ENCODE data around the gene TSPAN9. TPM values are rescaled to one million over a fixed set of nuclear protein-coding genes. Genes with fewer than 3 reads are reported as not detected.
A peak's percentile ranks its signal among the peaks of the same experiment; 100 is the strongest.

Gene TSPAN9
- total RNA-seq, 3 donors from 2014 or later = 16.8 to 44.9 (median 36.9) TPM

DNA sequence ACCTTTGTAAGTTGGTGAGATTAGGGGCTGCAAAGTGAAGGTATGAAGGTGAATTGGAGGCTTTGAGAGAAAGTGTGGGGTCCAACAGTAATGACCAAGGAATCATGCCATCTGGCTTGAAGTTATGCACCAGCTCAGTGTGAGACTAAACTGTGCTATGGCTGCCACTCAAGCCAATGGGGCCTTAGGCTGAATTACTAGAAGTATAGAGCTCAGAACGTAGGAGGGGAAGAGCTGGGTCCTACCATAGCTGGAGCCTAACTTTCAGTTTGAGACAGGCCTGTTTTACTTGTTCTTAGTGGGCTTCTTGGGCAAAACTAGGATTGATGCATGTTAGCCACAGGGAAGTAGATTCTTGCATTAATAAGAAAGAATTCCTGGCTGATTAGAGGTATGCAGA lies 194.0 kb downstream of the TSPAN9 start:
- no peaks in the 10 kb centered on the region for H3K27me3 ChIP-seq
- no peak for DNase-seq (ENCODE audit: low spot score in 2 of 2)
- TF ChIP-seq, protein P1, sequence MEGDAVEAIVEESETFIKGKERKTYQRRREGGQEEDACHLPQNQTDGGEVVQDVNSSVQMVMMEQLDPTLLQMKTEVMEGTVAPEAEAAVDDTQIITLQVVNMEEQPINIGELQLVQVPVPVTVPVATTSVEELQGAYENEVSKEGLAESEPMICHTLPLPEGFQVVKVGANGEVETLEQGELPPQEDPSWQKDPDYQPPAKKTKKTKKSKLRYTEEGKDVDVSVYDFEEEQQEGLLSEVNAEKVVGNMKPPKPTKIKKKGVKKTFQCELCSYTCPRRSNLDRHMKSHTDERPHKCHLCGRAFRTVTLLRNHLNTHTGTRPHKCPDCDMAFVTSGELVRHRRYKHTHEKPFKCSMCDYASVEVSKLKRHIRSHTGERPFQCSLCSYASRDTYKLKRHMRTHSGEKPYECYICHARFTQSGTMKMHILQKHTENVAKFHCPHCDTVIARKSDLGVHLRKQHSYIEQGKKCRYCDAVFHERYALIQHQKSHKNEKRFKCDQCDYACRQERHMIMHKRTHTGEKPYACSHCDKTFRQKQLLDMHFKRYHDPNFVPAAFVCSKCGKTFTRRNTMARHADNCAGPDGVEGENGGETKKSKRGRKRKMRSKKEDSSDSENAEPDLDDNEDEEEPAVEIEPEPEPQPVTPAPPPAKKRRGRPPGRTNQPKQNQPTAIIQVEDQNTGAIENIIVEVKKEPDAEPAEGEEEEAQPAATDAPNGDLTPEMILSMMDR (IDR thresholded peaks at IDR 0.05) = no peak
- TF ChIP-seq POLR2A (IDR thresholded peaks at IDR 0.05) = no peak
- no peak for TF ChIP-seq POLR2AphosphoS5 (IDR thresholded peaks at IDR 0.05)
- H3K36me3 ChIP-seq = no peaks in the 10 kb centered on the region
- no peaks in the 10 kb centered on the region for H3K9me3 ChIP-seq
- no peaks in the 10 kb centered on the region for H3K4me1 ChIP-seq
- intact Hi-C loops (cut with DNase I; ENCODE audit: low total_unique reads) = loop anchor here (10.0 kb wide), 1 partner anchor 126 kb away; no protein-coding TSS in a partner anchor
- no peak overlapping the region for H3K4me3 ChIP-seq
- no peak overlapping the region for H3K27ac ChIP-seq

DNA sequence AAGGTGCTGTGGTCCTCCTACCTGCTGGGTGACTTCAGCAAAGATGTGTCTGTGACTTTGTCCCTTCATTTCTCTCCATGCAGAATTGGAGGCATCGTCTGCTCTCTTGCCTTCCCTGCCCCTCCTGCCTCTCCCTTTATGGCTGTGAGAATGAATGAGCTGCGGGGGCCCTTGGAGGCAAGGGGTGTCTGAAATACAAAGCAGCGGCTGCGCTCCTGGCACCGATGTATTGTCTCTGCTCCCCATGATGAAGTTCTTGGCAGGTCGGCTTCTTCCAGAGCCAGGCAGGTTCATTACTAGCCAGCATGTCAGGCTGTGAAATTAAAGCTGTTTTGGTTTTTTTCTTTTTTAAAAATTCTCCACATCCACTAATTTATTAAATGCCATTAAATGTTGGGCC lies 194.5 kb downstream of the TSPAN9 start:
- H3K27ac ChIP-seq = no peak overlapping the region
- H3K4me3 ChIP-seq = no peak overlapping the region
- TF ChIP-seq, protein P1 (IDR thresholded peaks at IDR 0.05) = no peak
- TF ChIP-seq POLR2A (IDR thresholded peaks at IDR 0.05) (no peak), POLR2AphosphoS5 (IDR thresholded peaks at IDR 0.05) (no peak)
- intact Hi-C loops (cut with DNase I; ENCODE audit: low total_unique reads) = loop anchor here (10.0 kb wide), 1 partner anchor 127 kb away; no protein-coding TSS in a partner anchor
- DNase-seq (ENCODE audit: low spot score in 2 of 2) = no peak
- no peaks in the 10 kb centered on the region for H3K4me1 ChIP-seq
- H3K27me3 ChIP-seq = no peaks in the 10 kb centered on the region
- no peaks in the 10 kb centered on the region for H3K36me3 ChIP-seq
- H3K9me3 ChIP-seq = no peaks in the 10 kb centered on the region

DNA sequence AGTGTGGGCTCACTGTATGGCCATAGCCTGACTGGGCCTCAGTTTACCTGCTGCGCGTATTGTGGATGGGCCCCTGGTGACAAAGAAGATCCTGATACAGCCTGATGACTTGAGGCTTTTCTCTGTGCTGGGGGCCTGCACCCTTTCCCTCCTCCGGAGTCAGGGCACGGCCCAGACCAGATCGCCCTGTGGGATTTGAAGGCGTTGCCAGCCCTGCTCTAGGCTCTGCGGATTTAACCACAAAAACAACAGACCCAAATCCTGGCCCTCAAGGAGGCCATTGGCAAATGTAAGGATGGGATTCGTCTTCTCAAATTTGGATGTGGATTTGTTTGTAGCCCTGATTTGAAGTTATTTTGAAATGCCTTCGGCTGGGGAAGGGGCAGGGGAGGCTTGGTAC lies 195.8 kb downstream of the TSPAN9 start:
- DNase-seq (ENCODE audit: low spot score in 2 of 2) = no peak
- TF ChIP-seq POLR2AphosphoS5 (IDR thresholded peaks at IDR 0.05) (no peak), POLR2A (IDR thresholded peaks at IDR 0.05) (no peak)
- TF ChIP-seq, protein P1 (IDR thresholded peaks at IDR 0.05) = no peak
- Histone ChIP-seq H3K27ac (peak overlapping the region in 1 of 2 donors; percentile 19), H3K4me1 (no peaks in the 10 kb centered on the region), H3K9me3 (no peaks in the 10 kb centered on the region), H3K4me3 (no peak overlapping the region), H3K36me3 (no peaks in the 10 kb centered on the region), H3K27me3 (no peaks in the 10 kb centered on the region)
- intact Hi-C loops (cut with DNase I; ENCODE audit: low total_unique reads) = loop anchor here (10.0 kb wide), 1 partner anchor 128 kb away; no protein-coding TSS in a partner anchor

DNA sequence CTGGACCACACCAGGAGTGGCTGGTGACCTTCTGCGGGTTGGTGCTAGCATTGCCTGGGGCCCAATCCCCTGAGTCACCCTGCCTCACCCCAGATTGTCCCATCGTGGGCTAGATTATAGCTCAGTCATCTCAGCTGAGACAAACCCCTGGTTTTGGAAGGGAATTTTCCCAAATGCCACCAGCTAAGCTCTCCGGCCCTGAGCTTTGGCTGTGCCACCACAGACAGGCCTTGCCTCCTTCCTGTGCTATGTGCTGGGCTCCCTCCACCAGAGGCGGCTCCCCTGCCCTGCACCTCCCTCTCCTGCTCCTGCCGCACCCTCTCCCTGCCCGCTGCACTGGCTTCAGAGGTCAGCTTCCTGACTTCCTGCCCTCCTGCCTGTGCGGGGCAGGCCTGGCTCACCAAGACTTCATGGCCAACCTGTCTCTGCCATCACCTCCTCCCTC lies 196.3 kb downstream of the TSPAN9 start:
- intact Hi-C loops (cut with DNase I; ENCODE audit: low total_unique reads) = loop anchor here (10.0 kb wide), 1 partner anchor 129 kb away; no protein-coding TSS in a partner anchor
- no peak for TF ChIP-seq POLR2AphosphoS5 (IDR thresholded peaks at IDR 0.05)
- TF ChIP-seq, protein P1 (IDR thresholded peaks at IDR 0.05) = no peak
- no peak for TF ChIP-seq POLR2A (IDR thresholded peaks at IDR 0.05)
- peak overlapping the region in 1 of 2 donors; percentile 19 for H3K27ac ChIP-seq

DNA sequence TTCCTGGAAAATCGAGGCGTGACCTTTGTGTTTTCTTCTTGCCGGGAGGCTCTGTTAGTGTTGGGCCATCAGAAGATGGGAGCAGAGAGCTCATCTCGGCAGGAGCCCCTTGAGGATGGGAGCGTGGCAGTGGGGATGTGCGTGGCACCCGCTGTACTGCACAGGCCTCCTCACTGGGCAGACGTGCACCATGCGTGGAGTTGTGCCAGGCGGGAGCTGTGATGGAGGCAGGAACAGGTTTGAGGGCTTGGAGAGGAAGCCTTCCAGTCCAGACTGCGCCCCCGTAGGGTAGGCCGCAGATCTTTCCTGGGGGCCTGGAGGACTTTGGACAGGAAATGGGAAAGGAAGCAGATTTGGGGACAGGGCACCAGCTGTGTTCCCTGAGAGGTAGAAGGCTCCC lies 197.5 kb downstream of the TSPAN9 start:
- no peak for DNase-seq (ENCODE audit: low spot score in 2 of 2)
- H3K36me3 ChIP-seq = no peaks in the 10 kb centered on the region
- TF ChIP-seq, protein P1 (IDR thresholded peaks at IDR 0.05) = no peak
- TF ChIP-seq POLR2AphosphoS5 (IDR thresholded peaks at IDR 0.05) (no peak), POLR2A (IDR thresholded peaks at IDR 0.05) (no peak)
- no peak overlapping the region for H3K4me3 ChIP-seq
- intact Hi-C loops (cut with DNase I; ENCODE audit: low total_unique reads) = loop anchor here (2.0 to 10.0 kb wide), 2 partner anchors 130 to 198 kb away; partner anchors contain the start of gene TSPAN9
- H3K27me3 ChIP-seq = no peaks in the 10 kb centered on the region
- H3K9me3 ChIP-seq = no peaks in the 10 kb centered on the region
- no peak overlapping the region for H3K27ac ChIP-seq
- H3K4me1 ChIP-seq = no peaks in the 10 kb centered on the region

More for the DNA sequence above, 196.3 kb downstream of the TSPAN9 start:
- Histone ChIP-seq H3K9me3 (no peaks in the 10 kb centered on the region), H3K27me3 (no peaks in the 10 kb centered on the region), H3K36me3 (no peaks in the 10 kb centered on the region), H3K4me1 (no peaks in the 10 kb centered on the region), H3K4me3 (no peak overlapping the region)
- DNase-seq (ENCODE audit: low spot score in 2 of 2) = no peak
